Stimulated activated CD4-positive, alpha-beta T cell treated with anti-CD3 and anti-CD28 coated beads, Interleukin-2, amount 100 ng/mL, for 4 hours (primary cell): ENCODE results near the gene CLMP.
"Not testable (repeated sequence)": the region's sequence is repeated elsewhere in the genome, so short reads cannot be mapped to it uniquely, and the experiment has no call there.

Source experiments
- DNase-seq: peaks from one replicate; pipeline ENCODE4 v3.0.0-alpha.2; 2020; ENCODE audit warnings: low read depth

CLMP gene

GRCh38 chr11:123132881-123133280, 62.2 kb downstream of the CLMP start:
- no peak for DNase-seq

- not testable (repeated sequence) for DNase-seq
These were observed 62.8 kb downstream of the CLMP start for GRCh38 chr11:123132034-123132766.

- DNase-seq, result no peak
These were observed 65.1 kb downstream of the CLMP start for GRCh38 chr11:123129920-123130319.

- no peak for DNase-seq
These were observed 69.9 kb downstream of the CLMP start for GRCh38 chr11:123125169-123125568.

- no peak for DNase-seq
These were observed 72.2 kb downstream of the CLMP start for GRCh38 chr11:123122852-123123251.

- DNase-seq, result no peak
These were observed 72.7 kb downstream of the CLMP start for GRCh38 chr11:123122341-123122740.

GRCh38 chr11:123116486-123116885, 78.6 kb downstream of the CLMP start:
- DNase-seq, result no peak

- DNase-seq, result no peak
These were observed 83.6 kb downstream of the CLMP start for GRCh38 chr11:123111465-123111864.

GRCh38 chr11:123110397-123110796, 84.7 kb downstream of the CLMP start:
- no peak for DNase-seq

GRCh38 chr11:123107945-123108495, 87.0 kb downstream of the CLMP start:
- no peak for DNase-seq

- no peak for DNase-seq
These were observed 90.4 kb downstream of the CLMP start for GRCh38 chr11:123104697-123105096.

- DNase-seq, result peak; percentile 9
These were observed 91.6 kb downstream of the CLMP start for GRCh38 chr11:123103326-123103980.

- DNase-seq, result no peak
These were observed 94.5 kb downstream of the CLMP start for GRCh38 chr11:123100379-123101085.

GRCh38 chr11:123098990-123099389, 96.1 kb downstream of the CLMP start:
- no peak for DNase-seq

GRCh38 chr11:123093739-123094138, 101.3 kb downstream of the CLMP start:
- no peak for DNase-seq

GRCh38 chr11:123091506-123091905, 103.5 kb downstream of the CLMP start:
- no peak for DNase-seq

- DNase-seq, result not testable (repeated sequence)
These were observed 104.9 kb downstream of the CLMP start for GRCh38 chr11:123090168-123090567.

GRCh38 chr11:123088896-123089295, 106.2 kb downstream of the CLMP start:
- not testable (repeated sequence) for DNase-seq

GRCh38 chr11:123087657-123088056, 107.4 kb downstream of the CLMP start:
- not testable (repeated sequence) for DNase-seq

- no peak for DNase-seq
These were observed 108.7 kb downstream of the CLMP start for GRCh38 chr11:123086305-123086704.

GRCh38 chr11:123085497-123085896, 109.6 kb downstream of the CLMP start:
- no peak for DNase-seq

- no peak for DNase-seq
These were observed 110.6 kb downstream of the CLMP start for GRCh38 chr11:123084454-123084853.

- DNase-seq, result peak; percentile 62
These were observed 111.4 kb downstream of the CLMP start for GRCh38 chr11:123083623-123084029.
